Measurements from ENCODE around the gene CHRDL1.

Gene CHRDL1

GRCh38 chrX:110741213-110741796 lies 54.3 kb downstream of the CHRDL1 start:
- DNase-seq = peak; percentile 27 to 53 (median 38)

GRCh38 chrX:110734894-110735541 lies 60.6 kb downstream of the CHRDL1 start:
- no peak for DNase-seq

- no peak for DNase-seq
Observed at GRCh38 chrX:110734271-110734670, 61.3 kb downstream of the CHRDL1 start.

- DNase-seq = no peak
Observed at GRCh38 chrX:110733166-110733565, 62.5 kb downstream of the CHRDL1 start.

DNA sequence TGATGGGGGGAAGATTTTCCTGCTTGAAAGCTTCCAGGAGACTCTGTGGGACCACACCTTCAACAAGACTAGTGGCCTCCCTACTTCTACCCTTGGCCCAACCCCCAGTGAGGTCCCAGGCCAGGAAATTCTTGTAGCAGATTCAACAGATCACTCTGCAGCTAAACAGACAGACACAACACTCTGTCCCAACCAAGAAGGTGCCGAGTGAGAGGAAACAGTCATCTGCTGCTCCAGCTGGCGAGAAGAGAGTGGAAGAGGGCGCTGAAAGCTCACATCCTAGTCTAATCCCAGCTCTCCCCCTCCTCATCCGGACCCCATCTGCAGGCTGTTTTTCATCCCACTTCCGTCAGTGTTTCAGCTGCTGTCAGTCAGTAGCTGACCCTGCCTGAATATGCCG lies 63.4 kb downstream of the CHRDL1 start:
- DNase-seq = no peak

- no peak for DNase-seq
Observed at GRCh38 chrX:110723844-110724243, 71.8 kb downstream of the CHRDL1 start.

GRCh38 chrX:110722135-110722534 lies 73.5 kb downstream of the CHRDL1 start:
- DNase-seq = no peak

DNA sequence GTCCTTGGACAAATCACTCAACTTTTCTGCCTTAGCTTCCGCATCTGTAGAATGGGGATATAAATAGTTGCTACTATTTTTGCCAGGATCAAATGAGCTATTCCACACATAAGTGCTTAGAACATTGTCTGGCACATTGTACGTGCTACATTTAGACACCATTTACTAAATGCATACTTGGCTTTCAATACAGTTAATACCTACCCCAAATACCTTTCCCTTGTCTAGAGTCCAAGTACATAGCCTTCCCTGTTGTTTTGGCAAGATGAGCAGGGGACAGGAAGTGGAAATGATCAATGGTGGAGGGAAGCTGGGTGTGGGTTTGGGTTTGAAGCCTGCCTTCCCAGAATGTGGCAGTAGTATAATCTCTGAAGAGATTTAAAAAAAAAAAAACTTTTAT lies 82.0 kb downstream of the CHRDL1 start:
- no peak for DNase-seq

- no peak for DNase-seq
Observed at GRCh38 chrX:110706446-110706845, 89.2 kb downstream of the CHRDL1 start.

GRCh38 chrX:110703641-110704040 lies 92.0 kb downstream of the CHRDL1 start:
- no peak for DNase-seq

GRCh38 chrX:110699109-110699508 lies 96.5 kb downstream of the CHRDL1 start:
- no peak for DNase-seq

GRCh38 chrX:110698696-110699095 lies 96.9 kb downstream of the CHRDL1 start:
- no peak for DNase-seq

- no peak for DNase-seq
Observed at GRCh38 chrX:110692866-110693265, 102.8 kb downstream of the CHRDL1 start.

GRCh38 chrX:110691446-110691845 lies 104.2 kb downstream of the CHRDL1 start:
- no peak for DNase-seq

DNA sequence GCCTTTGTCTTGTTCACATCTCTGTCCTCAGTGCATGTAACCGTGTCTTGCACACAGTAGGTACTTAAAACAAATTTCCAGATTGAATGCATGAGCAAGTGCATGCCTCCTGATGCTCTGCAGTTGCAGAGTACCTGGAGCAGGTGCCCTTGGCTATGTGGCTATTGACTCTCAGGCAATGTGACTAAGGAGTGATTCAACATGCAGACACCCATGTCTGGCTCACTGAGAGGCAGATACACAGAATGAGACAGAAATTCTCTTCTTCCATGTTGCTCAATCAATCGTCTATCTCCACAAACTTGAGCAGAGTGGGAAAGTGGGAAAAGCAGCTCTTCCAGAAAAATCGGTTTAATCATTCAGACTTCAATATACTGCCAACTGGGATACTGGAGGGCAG lies 111.0 kb downstream of the CHRDL1 start:
- DNase-seq = no peak

GRCh38 chrX:110683925-110684324 lies 111.7 kb downstream of the CHRDL1 start:
- no peak for DNase-seq

GRCh38 chrX:110678591-110678990 lies 117.0 kb downstream of the CHRDL1 start:
- no peak for DNase-seq

- no peak for DNase-seq
Observed at GRCh38 chrX:110675886-110676285, 119.7 kb downstream of the CHRDL1 start.

DNA sequence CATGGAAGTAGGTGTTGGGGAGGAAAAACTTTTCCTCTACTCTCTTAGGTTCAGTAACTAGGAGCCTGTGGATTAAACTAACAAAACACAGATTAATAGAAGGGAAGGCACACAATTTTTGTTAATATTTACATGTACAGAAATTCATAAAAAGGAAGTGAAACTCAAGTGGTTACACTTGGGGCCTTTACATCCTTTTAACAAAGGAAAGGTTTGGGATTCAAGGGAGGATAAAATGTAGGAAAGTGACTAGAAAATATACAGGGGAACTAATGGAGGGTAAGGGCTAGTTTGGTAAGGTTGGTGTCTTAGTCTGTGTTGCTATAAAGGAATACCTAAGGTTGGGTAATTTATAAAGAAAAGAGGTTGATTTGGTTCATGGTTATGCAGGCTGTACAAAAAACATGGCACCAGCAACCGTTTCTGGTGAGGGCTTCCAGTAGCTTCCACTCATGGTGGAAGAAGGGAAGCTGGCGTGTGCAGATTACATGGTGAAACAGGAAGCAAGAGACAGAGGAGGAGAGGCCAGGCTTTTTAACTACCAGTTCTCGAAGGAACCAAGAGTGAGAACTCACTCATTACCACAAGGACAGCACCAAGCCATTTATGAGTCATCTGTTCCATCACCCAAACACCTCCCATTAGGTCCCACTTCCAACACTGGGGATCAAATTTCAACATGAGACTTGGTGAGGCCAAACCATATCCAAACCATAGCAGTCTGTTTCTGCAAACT lies 124.4 kb downstream of the CHRDL1 start:
- peak in 1 of 3 donors; percentile 4 for DNase-seq

- DNase-seq = no peak
Observed at GRCh38 chrX:110669572-110669971, 126.0 kb downstream of the CHRDL1 start.

GRCh38 chrX:110667706-110668105 lies 127.9 kb downstream of the CHRDL1 start:
- DNase-seq = no peak

DNA sequence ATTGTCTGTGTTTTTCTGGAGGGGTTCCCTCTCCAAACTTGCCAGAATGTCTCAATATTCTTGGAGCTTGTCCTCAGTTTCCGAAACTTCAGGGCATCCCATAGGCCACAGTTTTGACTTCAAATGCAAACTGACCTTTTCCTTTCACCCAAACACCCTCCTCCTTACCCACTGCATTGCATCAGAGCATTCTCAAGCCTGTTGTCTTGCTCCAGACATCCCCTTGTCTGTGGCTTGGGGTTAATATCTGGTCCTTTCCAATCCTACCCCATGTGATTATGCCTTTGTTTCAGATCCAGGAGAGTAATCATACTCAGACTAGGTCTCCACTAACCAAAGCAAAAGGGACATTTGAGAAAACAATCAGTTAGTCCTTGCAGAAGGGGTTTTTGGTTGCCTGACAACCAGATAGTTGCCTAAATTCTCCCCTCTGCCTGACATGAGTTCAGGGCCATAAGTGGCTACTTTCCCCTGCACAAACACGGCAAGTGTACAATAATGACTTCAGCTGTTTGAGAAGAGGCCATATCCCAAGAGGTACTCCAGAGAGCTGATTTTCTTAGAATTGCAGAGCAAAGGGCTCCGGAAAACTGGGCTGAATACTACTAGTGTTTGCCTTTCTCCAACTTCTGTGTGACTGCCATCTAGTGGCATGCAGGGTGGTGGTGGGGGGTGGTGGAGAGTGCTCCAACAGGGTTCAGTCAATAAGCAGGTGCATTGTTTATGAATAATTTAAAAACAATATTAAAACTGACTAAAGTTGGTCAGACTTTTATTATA lies 130.2 kb downstream of the CHRDL1 start:
- DNase-seq = peak in 2 of 3 donors; percentile 22 to 41

- DNase-seq = no peak
Observed at GRCh38 chrX:110657073-110657472, 138.5 kb downstream of the CHRDL1 start.
